Left cardiac atrium (tissue), 4 donors: ENCODE results near the gene PAGE2. TPM values are rescaled to one million over a fixed set of nuclear protein-coding genes. Genes with fewer than 3 reads are reported as not detected.
"Not testable (repeated sequence)": the region's sequence is repeated elsewhere in the genome, so short reads cannot be mapped to it uniquely, and the experiment has no call there.

ENCODE experiments used
- ATAC-seq, 2 donors: fragments of 200-7000 bp; cut with Tn5 transposase; one replicate each; pipeline ENCODE4 v1.9.1; 2020; ENCODE audit warnings: mild to moderate bottlenecking in 2 of 2, moderate library complexity in 2 of 2
- DNase-seq: peaks from one replicate; pipeline ENCODE4 v3.0.0-alpha.2; 2020
- intact Hi-C, 2 donors: fragments of 100-400 bp; cut with DNase I; formaldehyde crosslinking; loops; one replicate each; pipeline versions ENCODE4 v1.14.1 to v1.15.1; 2022 to 2023
- long read RNA-seq: library from polyadenylated mRNA; unstranded; transcript quantifications from one replicate; pipeline ENCODE4 v2.0.0, GENCODE V29; 2021
- total RNA-seq, 2 donors: library from RNA; stranded (reverse); fragmentation: NEBNext Ultra II Directional; extraction: Animal tissue kit (Norgen Biotek cat#: 25700); gene quantifications; one replicate each; pipeline ENCODE4 v1.2.1, GENCODE V29; 2021
- donor health status: DM: no; HTN: yes; CAD: no.
- donor health status: DM: no; HTN: yes; CAD: no; lungs with severe emphysema.
- donor health status: DM: yes; HTN: yes; CAD: no.
- donor health status: Dilated cardiomyopathy.

The PAGE2 gene
- total RNA-seq, result not detected
- long read RNA-seq, result 0 reads

- no peak for DNase-seq
- no peak for ATAC-seq
- intact Hi-C loops, result no loop called here
Measured at GRCh38 chrX:55088795-55089489, at the start of gene PAGE2. Gene PAGE2 (plus strand): TSS chrX:55089018. CDS start chrX:55090021, 1,003 bp downstream.

GRCh38 chrX:55039471-55039870 is 49.3 kb upstream of the PAGE2 start:
- no peak for ATAC-seq
- intact Hi-C loops, result no loop called here
- no peak for DNase-seq

- no peak for DNase-seq
- ATAC-seq, result no peak
- intact Hi-C loops, result no loop called here
Measured at GRCh38 chrX:55041514-55041913, 47.3 kb upstream of the PAGE2 start.

GRCh38 chrX:55050599-55050998 is 38.2 kb upstream of the PAGE2 start:
- not testable (repeated sequence) for ATAC-seq, DNase-seq
- intact Hi-C loops, result loop anchor here in 1 of 2 donors (10.0 kb wide), 1 partner anchor 156 kb away; no protein-coding TSS in a partner anchor

GRCh38 chrX:55056820-55057674 is 31.8 kb upstream of the PAGE2 start:
- ATAC-seq, result peak; percentile 30 to 57
- intact Hi-C loops, result loop anchor here (5.0 to 10.0 kb wide), 2 partner anchors 162 to 1740 kb away; no protein-coding TSS in a partner anchor
- no peak for DNase-seq

GRCh38 chrX:55057675-55058249 is 31.1 kb upstream of the PAGE2 start:
- intact Hi-C loops, result loop anchor here (5.0 to 10.0 kb wide), 2 partner anchors 163 to 1740 kb away; no protein-coding TSS in a partner anchor
- ATAC-seq (peak; percentile 79 to 82), DNase-seq (no peak)

GRCh38 chrX:55067180-55067579 is 21.6 kb upstream of the PAGE2 start:
- intact Hi-C loops, DNase-seq, ATAC-seq: not testable (repeated sequence)

GRCh38 chrX:55072286-55072685 is 16.5 kb upstream of the PAGE2 start:
- no peak for DNase-seq
- intact Hi-C loops, result no loop called here
- no peak for ATAC-seq

- intact Hi-C loops, result no loop called here
- ATAC-seq (no peak), DNase-seq (no peak)
Measured at GRCh38 chrX:55074851-55075467, 13.9 kb upstream of the PAGE2 start, which contains the start of gene PAGE2B. Gene PAGE2B (plus strand): TSS chrX:55075030. CDS start chrX:55076042, 1,012 bp downstream.

- DNase-seq, result no peak
- intact Hi-C loops, result no loop called here
- no peak for ATAC-seq
Measured at GRCh38 chrX:55098691-55099090, 9.9 kb downstream of the PAGE2 start.

GRCh38 chrX:55099162-55099561 is 10.3 kb downstream of the PAGE2 start:
- intact Hi-C loops, result no loop called here
- DNase-seq (no peak), ATAC-seq (no peak)

GRCh38 chrX:55102754-55103153 is 13.9 kb downstream of the PAGE2 start:
- DNase-seq, result no peak
- ATAC-seq, result no peak
- intact Hi-C loops, result no loop called here

- intact Hi-C loops, result no loop called here
- ATAC-seq (no peak), DNase-seq (no peak)
Measured at GRCh38 chrX:55107262-55107661, 18.4 kb downstream of the PAGE2 start.

GRCh38 chrX:55107911-55108310 is 19.1 kb downstream of the PAGE2 start:
- no peak for DNase-seq
- intact Hi-C loops, result no loop called here
- ATAC-seq, result no peak

- intact Hi-C loops, result no loop called here
- no peak for ATAC-seq
- peak; percentile 22 for DNase-seq
Measured at GRCh38 chrX:55109306-55109705, 20.5 kb downstream of the PAGE2 start.

GRCh38 chrX:55111578-55112254 is 22.9 kb downstream of the PAGE2 start:
- intact Hi-C loops, result no loop called here
- DNase-seq (no peak), ATAC-seq (no peak)

- DNase-seq, ATAC-seq, intact Hi-C loops: not testable (repeated sequence)
Measured at GRCh38 chrX:55116589-55116988, 27.8 kb downstream of the PAGE2 start.

GRCh38 chrX:55118574-55118973 is 29.8 kb downstream of the PAGE2 start:
- intact Hi-C loops, result no loop called here

GRCh38 chrX:55119271-55119670 is 30.5 kb downstream of the PAGE2 start:
- intact Hi-C loops, result no loop called here
- ATAC-seq (no peak), DNase-seq (no peak)

More at GRCh38 chrX:55118574-55118973, 29.8 kb downstream of the PAGE2 start:
- DNase-seq (no peak), ATAC-seq (peak in 1 of 2 donors; percentile 44)
